CD4-positive, alpha-beta T cell treated with Interleukin-17A for 1 hour (primary cell): ENCODE results near the gene KANK4.

Experiments
- DNase-seq: peaks from one replicate; pipeline ENCODE4 v3.0.0-alpha.2; 2020

Gene KANK4

DNA sequence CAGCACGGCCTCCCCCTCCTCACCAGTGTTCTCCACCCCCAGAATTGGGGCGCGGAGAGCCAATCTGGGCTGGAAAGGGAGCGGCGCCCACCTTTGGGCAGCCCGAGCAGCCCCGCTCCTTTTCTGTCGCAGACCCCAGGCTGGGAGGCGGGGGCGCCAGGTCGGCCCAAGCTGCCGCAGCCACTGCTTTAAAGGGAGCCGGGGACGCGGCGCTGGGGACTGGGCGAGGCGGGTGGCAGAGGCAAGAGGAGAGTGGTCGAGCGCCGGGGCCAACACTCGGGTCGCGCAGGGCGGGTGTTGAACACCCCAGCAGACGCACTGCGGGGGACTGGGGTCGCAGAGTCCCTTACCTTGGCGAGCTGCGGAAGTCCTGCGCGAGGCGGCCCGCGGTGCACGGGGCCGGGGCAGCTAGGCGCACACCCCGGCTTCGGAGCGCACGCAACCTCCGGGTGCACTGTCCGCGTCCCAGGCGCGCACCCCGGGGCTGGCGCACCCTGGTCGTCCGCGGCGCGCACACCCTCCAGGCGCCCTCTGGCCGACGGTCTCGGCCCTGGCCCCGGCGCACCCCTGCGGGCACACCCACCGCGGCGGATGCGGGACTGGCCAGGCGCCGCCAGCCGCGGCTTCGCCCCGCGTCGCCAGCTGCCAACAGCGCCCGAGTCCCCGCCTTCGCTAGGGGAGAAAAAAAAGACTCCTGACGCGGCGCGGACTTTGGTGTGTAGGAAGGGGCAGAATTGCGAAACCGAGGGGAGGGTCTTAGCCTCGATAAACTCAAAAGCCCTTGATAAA lies at the start of gene KANK4:
TSS of gene KANK4 (minus strand) at position 679 of the 789 bp plus-strand sequence. CDS start 37,870 bp downstream, outside the sequence.
- no peak for DNase-seq

DNA sequence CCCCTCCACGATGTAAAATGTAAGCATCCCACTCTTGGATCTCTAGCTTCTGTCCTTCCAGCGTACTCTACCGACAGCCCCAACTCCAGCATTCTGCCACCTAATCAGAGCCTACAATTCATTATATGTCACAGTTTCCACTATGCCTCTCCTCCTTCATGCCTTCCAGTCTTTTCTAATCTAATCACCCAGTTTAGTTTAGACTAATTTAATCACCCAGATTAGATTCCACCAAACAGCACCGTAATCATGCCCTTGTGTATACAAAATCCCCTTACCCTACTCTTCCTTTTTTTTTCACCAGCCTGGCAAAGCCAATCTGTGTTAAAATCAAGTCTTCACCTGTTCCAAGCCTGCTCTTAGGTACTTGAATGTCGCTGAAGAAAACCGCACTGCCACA lies 49.8 kb upstream of the KANK4 start:
- DNase-seq, result no peak

DNA sequence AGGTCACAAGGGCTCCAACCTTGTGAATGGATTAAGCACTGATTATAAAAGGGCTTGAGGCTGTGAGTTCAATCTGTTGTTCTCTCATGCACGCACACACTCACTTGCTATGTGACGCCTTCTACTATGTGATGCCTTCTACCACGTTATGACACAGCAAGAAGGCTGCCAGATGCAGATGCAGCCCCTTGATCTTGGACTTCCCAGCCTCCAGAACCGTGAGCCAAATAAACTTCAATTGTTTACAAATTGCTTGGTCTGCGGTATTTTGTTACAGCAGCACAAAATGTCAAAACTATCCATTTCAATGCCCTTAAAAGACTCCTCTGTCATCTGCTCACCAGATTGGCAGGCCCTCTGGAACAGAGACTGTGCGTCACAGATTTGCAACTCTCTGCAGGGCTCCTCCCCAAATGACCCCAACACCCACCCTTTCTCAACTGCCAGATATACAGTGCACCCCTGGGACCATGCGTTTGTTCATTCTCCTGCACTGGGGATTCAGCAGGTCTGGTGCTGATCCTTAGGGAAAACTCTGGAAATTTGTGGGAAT lies 47.8 kb upstream of the KANK4 start:
- DNase-seq, result no peak

DNA sequence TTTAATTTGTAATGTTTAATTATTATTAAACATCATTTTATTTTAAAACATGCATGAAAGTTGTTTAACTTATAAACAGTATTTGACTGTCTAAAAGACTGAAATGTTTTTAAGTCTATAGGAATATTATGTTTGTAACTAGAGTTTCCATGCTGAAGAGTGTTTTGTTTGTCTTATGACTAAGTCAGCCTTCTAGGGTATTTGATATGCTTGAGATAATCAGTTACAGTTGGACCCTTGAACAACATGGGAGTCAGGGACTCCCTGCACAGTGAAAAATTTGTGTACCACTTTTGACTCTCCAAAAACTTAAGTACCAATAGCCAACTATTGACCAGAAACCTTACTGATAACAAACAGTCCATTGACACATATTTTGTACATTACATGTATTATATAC lies 45.5 kb upstream of the KANK4 start:
- no peak for DNase-seq

DNA sequence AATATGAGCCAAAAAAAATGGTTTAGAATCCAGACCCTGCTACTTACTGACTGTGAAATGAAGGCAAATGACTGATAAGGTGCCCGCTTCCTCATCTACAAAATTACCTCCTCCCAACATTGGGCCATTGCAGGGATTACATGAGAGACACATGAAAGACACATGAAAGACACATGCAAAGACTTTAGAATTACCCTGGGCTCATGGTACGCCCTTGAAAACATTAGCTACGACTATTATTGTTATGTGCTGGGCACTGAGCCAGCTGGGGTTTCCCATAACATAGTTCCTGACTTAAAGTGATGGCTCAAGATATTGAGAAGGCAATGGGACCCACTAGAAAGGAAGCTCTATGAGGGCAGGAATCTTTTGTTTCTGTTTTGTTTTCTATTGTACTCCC lies 43.7 kb upstream of the KANK4 start:
- no peak for DNase-seq

DNA sequence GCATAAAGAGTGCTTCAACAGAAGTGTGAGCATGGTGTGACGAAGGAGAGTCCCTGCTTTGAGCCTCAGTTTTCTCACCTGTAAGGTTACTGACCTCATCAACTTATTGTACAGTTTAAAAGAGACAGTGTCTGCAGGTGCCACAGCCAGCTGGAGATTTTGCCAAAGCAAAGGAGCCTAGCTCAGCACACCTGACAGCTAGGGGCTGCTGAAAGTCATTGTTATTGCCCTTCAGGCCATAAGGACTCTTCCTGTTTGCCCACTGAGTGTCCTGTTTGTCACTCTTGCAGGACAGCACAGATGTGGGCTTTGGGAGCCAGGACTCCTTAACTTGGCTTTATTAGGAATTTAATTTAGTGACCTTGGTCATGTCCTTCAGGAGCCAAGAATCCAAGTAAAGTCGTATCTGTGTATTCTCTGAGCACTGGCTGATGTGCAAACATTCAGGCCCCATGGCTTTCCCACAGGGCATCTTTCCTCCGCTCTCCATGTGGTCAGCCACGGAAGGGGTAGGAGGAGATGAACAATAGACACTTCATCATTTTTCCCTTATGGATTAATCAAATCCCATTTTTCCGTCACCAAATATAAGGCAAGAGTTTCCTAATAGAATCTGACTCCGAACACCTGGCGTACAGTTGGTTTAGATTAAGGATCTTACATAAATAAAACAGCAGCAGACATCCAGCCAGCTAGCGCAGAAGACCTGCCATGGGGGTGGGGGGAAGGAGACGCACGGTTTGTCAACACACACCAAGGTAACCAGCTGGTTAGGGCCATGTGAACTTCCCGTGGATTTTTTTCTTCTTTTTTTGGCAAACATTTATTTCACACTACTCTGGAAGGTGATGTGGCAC lies 43.1 kb upstream of the KANK4 start:
- no peak for DNase-seq

DNA sequence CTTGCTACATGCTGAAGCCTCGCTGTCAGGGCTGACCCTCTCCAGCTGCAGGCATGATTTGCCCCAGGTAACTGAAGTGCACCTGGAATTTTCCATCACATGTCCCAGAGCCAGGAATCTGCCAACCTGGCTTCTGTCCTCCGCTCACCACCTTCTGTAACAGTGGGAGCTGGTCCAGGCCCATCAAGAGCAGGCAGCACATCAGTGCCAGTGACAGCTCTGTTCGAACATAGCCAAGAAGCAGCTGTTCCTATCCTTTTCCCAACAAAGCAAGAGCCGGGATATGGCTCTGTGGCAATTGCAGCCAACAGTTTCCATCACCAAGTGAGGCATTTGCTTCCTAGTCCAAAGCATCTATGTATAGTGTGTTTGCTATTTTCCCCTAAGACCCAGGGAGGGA lies 42.2 kb upstream of the KANK4 start:
- DNase-seq, result no peak

DNA sequence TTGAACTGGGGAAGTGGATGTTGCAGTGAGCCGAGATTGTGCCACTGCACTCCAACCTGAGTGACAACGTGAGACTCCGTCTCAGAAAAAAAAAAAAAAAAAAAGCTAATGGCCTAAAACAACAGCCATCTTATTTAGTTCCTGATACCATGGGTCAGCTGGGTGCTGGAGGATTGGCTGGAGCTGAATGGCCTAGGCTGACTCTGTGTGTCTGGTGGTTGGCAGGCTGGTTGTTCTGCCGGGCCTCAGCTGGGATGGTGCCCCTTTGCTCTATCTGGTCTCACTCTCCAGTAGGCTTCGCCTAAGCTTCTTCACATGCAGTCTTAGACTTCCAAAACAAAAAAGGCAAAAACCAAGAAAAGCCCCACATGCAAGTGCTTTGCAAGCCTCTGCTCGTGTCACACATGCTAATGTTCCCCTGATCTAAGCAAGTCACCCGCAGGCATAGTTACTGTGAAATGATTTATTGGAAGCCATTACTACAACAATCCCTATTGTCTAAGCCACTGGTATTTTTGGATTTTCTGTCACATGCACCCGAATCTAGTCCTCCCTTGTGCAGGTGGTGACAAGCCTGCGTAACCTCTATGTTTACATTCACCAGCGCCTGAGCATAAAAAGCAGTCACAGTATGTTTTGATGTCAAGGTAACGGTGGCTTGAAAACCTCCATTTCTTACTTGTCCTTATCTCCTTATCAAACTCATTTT lies 39.6 kb upstream of the KANK4 start:
- DNase-seq, result no peak

DNA sequence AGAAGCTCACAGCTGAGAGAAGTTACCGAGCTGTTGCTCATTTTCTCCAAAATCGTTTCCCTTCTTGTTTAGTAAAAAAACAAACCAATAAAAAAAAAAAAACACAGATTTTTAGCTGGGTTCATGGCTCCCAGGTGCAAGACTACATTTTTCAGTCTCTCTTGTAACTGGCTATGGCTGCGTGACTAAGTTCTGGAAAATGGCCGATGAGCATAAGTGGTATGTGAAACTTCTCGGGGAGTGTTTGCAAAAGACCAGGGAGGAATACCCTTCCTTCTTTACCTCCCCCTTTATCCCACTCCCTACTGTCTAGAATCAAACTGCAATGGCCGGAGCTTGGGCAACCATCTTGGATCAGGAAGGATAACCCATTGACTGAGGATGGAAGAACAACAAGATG lies 38.7 kb upstream of the KANK4 start:
- no peak for DNase-seq

DNA sequence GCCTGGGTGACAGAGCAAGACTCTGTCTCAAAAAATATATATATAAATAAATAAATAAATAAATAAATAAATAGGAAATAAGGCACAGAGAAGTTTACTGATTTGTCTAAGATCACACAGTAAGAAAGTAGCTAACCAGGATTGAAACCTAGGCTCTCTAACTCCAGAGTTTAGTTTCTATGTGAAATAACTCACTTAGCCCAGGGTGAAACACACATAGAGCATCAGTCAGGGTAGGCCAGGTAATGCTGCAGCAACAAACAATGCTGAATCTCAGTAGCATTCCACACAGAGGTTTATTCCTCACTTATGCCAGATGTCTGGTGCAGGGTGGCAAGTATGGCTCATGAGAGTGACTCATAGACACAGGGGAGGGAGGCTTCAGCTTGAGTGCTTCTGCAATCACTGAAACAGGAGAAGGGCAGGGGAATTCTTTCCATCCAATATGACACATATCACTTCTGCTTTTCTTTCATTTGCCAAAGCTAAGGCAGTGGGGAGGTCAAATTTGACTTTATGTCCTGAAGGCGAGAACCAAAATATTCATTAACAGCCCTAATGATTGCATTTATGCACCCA lies 37.1 kb upstream of the KANK4 start:
- no peak for DNase-seq

DNA sequence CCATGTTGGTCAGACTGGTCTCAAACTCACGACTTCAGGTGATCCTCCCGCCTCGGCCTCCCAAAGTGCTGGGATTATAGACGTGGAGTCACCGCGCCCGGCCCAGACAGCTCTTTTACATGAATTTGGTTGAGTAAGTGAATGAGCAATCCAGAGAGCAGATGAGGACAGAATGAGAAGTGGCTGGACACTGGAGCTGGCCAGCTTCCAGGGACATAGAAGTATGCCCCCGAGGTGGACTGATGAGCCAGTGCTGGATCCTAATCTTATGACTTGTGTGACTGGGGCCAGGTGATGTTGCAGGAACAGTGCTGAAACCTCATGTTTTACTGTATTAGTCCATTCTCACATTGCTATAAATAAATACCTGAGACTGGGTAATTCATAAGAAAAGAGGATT lies 35.9 kb upstream of the KANK4 start:
- DNase-seq, result no peak

DNA sequence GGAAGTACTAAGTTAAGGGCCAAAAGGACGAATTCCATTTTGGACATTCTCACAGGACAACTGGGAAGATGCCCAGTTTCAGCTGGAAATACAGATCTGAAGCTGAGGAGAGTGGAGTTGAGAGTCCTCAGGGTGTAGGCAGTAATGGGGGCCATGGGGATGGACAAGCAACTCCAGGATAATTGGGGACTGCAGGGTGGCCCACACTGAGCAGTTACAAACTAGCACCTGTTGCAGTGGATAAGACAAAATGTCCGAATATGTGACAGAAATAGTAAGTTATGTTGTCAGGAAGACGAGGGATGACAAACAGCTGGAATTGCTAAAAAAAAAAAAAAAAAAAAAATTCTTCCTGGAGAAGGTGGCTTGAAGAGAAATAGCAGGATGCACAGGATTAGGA lies 34.6 kb upstream of the KANK4 start:
- DNase-seq, result no peak

DNA sequence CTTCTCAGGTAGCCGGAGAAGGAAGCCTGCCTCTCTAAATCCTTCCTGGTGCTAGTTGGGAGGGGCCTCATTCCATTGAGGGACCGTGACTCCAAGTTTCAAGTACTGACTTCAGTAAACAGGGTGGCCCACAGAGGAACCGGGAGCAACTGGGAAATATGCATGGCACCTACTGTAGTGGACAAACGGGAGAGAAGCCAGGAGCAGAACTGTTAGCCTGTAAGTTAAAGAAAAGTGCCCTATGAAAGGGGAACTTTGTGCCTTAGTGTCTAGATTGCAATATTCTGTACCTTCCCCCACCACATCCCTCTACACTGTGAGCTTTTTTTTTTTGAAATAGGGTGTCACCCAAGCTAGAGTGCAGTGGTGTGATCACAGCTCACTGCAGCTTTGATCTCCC lies 33.2 kb upstream of the KANK4 start:
- no peak for DNase-seq

DNA sequence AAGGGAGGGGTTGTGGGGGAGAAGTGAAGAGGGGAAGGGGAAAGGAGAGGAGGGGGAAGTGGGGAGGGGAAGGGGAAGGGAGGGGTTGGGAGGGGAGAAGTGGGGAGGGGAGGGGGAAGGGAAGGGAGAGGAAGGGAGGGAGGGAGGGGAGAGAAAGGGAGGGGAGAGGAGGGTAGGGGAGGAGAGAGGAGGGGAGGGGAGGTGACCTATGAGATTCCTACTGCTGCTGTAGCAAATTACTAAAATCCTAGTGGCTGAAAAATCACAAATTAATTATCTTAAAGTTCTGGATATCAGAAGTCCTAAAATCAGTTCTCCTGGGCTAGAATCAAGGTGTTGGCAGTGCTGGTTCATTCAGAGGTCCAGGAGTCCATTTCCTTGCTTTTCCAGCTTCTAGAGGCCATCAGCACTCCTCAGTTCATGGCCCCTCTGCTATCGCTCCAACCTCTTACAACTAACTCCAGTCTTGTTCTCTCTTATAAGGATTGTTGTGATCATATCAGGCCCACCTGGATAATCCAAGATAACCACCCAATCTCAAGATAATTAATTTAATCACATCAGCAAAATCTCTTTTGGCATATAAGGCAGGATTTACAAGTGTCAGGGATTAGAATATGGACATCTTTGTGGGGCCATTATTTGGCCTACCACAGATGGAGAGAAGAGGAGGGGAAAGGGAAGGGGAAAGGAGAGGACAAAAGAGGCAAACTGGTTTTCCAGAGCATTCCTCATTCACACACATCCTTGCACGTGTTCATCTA lies 30.4 kb upstream of the KANK4 start:
- DNase-seq, result no peak

DNA sequence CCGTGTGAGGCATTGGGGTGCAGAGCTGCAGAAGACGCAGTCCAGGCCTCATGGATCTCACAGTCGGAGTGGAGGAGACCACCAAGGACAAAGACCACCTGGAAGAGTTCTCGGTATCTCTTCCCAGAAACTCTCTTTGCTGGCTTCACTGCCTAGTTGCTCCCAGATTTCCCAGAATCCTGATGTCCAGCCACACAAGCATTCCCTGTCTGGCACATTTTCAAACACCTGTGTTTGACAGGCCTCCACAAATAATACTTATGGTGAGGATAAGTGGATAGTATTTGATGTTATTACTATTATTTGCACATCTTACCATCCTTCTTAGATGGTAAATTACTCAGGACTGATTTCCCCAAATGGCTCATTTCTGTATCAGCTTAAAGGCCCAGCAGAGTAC lies 27.7 kb upstream of the KANK4 start:
- no peak for DNase-seq

DNA sequence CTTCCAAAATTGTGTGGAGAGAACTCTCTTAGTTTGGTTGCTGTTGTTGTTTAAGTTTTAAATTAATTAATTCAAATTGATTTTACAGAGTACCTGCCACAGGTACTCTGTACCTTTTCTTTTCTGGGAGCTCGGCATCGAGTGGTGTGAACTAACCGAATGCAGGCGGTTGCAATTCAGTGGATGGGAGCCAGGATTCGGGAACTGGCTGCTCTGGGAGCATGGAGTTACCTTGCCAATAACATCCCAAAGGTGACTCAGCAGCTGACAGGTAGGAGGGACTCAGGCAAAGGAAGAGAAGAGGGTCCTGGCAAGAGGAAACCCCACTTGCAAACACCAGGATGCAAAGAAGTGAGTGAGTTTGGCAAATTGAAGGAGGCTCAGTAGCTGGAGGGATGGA lies 24.7 kb upstream of the KANK4 start:
- DNase-seq, result no peak

DNA sequence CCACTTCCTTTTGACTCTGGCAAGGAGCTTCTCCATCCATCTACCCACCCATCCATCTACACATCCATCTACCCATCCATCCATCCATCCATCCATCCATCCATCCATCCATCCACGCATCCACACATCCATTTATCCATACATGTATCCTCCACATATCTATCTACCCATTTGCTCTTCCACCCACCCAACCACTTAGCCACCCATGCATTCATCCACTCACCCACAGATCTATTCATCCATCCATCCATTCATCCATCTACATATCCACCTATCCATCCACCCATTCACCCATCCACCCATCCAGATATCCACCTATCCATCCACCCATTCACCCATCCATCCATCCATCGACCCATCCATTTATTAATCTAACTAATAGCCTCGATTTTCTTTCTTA lies 23.0 kb upstream of the KANK4 start:
- no peak for DNase-seq

DNA sequence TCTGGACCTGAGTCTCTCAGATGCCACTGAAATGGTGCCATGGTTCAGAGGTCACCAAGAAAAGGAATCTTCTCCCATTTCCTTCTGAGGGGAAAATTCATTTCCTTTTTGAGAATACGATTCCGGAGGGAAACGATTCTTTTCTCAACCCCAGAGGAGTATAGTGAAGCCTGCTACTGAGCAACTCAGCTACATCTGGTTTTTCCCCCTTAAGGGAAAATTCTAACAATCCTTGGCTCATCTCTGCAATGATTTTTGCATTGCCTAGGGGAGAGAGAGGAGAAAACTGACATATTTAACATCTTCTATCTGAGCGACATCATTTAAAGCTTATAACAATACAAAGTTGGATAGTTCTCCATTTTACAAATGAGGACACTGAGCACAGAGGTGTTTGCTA lies 22.4 kb upstream of the KANK4 start:
- DNase-seq, result no peak

DNA sequence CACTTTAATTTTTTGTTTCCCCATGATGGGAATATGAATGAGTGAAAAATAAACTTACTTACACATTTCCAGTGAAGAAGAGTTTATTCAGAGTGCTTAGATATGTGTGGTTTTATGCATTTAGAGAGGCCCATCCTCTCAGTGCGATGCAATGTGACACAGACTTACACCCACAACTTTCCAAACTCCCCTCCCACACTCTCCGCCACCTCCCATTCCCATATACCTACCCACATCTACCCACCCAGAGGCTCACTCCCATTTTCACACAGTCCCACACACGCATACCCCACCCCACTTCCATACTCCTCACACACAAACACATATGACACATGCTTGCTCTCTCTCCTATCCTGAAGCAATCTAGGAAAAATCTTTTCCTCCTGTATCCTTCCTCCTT lies 21.9 kb upstream of the KANK4 start:
- no peak for DNase-seq

DNA sequence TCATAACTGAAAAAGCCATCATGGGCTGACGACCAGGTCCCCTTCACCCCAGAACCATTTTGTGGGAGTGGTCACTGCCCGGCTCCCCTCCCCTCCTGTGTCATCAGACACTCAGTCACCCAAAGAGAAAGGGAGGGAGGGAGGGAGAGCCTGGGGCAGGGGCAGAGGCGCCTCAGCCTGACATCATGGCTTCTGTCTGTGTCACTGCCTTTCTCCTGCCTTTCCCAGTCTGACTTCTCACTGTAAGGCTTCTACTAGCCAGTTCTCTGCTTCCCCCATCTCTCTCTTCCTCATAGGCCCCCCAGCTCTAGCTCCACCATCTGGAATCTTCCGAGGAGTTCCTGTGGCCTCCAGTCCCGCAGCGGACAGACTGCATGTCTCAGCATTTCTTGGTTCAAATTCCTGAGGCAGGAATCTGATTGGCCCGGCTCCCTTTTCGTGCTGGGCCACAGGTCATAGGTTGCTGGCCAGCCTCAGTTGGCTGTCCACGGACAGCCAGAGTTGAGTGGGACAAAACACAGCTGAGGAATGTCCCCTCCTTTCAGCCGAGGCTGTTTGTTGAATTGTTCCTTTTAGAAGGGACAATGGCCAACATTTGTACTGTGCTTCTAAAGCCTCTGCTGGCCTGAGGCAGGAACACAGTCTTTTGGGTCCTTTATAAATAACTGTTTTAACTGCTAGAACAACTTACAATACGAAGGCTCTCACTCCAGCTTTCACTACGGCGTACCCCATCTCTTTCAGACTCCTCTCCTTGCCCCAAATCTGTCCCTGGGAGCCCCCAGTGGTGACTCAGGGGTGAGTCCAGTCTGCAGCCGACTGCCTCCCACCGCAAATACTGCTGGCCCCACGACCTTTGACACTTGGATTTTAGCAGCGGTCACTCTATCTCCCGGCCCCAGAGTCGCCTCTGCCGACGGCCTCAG lies 18.7 kb upstream of the KANK4 start:
- no peak for DNase-seq
